Measurements from ENCODE around the gene PFDN6.

Gene PFDN6

DNA sequence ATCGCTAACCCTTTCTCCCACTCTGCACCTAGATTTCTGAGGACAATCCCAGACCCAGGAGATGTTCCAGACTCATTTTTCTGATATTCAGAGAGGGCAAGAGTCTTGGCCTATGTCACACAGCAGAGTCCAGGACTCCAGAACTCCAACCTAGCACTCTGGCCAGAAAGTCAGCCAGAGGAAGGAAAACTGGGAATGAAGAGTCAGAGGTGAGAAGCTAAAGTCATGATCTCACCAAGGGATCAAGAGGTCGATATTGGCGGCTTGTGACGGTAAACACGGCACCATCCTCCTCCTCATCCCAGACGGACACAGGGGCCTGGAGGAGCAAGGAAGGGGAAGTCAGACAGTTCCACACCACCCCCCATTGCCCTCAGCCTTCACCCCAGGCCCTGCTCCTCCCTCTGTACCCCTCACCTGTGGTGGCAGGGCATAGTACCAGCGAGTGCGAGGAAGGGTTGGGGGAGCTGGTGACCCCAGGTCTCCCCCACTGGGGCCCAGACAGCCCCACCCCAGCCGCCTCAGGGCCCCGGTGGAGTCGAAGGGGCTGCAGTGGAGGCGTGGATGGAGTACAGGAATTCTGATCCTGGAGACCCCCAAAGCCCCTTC lies 7.5 kb downstream of the PFDN6 start:
- no peak for DNase-seq

DNA sequence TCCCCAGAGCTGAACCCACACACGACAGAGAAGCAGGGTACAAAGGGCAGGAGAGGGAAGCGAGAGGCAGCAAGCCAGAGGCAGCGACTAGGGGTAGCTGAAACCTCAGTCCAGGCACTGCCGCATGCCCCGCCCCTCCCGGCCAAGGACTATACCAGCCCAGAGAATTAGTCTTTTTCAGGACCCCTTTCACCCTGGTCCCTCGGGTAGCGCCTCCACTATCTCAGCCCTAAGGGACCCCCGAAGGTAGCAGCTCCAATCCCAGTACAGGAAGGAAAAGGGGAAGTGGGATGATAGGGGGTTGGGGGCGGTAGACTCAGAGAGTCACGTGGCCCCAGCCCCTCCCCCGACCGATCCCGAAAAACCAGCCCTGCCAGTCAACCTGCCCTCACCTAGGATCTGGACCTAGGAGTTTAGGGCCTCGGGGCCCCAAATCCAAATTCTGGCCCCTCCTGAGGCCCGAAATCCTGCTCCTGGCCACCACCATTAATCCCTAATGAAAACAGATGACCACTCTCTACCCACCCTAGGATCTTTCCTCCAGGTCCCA lies 8.1 kb downstream of the PFDN6 start:
- DNase-seq, result no peak

DNA sequence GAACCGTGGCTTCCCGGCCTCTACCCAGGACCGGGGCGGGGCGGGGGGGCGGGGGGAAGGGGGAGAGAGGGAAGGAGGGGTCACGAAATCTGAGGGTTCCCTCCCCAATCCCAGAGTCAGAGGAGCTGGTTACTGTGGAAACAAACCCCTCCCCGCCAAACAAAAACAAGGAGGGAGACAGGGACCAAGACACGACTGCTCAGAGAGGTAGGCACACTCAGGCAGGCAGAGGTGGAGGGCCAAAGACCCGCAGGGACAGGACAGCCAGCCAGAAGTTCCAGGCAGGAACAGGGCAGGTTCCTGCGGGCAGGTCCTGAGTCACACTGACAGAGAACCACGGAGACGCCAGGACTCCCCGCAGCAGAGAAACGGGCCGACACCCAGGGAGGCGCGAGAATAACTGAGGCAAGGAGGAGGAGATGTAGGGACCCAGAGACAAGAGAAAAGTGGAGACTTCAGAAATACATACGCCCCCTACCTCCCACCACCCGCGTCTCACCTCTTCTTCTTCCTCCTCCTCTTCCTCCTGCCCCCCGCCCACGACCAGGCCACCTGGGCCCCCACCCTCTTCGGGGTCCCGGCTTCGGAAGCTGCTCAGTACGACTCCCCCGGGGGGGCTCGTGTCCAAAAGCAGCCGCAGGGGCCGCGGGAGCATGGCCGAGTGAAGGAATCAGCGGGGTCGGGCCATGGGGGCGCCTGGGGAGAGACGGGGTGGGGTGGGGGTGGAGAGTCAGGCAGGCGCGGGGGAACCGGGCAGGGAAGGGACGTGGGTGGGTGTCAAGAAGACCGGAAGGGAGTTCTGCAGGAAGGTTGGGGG lies 8.8 kb downstream of the PFDN6 start:
- no peak for DNase-seq

DNA sequence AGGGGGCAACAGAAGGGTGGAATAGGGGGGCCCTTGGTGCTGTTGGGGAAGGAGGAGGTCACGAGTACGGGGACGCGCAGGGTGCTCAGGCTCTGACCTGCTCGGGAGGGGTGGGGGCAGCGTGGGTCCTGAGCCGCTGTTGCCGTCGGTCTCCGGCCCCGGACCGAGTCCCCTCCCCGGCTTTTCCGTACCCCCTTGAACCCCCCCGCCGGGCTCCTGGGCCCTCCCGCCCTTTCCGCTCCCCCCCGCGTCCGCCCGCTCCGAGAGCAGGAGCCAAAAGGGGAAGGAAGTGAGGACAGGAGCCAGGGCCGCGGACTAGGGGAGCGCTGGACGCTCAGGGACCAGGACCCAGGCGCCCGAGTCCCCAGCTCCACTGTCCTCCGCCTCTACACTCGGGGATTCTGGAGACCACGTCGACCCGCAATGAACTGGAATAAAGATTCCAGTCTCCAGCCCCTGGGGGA lies 9.4 kb downstream of the PFDN6 start, which contains the start of gene RGL2:
Gene RGL2, minus strand, starts transcription at position 170 of the 464 bp plus-strand sequence. CDS start 332 bp downstream, outside the sequence.
- no peak for DNase-seq

DNA sequence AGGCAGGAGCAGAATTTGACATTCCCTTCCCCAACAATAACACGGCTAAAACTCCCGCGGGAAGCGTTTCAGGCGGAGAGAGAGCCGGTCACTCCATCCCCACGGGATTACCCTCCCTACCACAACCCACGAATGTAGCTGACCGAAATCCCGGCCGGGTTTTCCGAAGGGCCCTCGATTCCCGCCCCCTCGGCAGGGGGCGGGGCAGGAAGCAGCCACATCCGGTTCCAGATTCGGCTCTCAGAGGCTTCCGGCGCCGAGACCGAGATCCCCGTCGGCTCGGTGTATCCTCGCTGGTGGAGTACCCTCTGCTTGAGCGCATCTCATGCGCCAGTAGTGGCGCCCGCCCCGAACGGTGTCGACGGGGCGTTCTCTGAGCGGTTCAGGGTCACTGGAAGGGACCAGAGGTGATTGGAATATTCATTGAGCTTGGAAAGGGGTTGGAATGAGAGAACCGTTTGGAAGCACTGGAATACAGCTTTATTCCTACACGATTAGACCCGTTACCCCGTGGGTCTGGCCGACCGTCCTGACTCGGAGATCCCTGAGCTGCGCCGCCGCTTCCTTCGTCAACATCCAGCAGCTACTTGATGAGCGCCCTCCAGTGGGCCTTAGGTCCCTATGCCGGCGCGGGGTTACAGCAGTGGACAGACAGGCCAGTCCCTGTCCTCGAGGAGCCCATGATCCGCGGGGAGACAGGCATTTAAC lies 10.0 kb downstream of the PFDN6 start:
- DNase-seq, result peak; percentile 81 to 86

DNA sequence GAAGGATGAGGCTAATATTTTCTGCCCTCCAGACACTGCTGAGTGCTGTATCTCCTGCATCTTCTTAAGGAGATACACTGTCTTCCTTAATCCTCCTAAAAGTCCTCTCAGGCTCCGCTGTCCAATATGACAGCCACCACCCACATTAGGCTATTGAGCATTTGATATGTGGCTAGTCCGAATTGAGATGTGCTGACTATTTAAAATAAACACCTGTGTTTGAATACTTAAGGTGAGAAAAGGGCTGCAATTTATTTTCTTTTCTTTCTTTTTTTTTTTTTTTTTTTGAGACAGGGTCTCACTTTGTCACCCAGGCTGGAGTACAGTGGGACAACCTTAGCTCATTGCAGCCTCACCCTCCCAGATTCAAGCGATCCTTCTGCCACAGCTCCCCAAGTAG lies 12.5 kb downstream of the PFDN6 start:
- DNase-seq, result no peak

DNA sequence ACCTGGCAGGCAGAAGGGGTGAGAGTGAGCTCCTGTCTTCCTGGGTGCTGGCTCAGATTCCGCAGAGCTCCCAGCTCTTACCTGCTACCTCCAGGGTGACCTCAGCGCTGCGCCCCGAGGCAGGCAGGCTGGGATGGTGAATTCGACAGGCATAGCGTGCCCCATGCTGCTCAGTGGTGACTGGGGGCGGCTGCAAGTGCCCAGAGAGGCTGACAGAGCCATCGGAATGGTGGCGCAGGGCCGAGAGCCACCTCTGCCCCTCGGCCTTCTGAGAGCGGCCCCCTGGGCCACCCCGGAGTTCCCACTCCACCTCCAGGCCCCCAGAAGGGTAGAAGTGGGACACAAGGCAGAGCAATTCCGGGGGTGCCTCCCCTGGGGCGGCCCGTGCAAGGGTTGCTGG lies 14.8 kb downstream of the PFDN6 start:
- no peak for DNase-seq

DNA sequence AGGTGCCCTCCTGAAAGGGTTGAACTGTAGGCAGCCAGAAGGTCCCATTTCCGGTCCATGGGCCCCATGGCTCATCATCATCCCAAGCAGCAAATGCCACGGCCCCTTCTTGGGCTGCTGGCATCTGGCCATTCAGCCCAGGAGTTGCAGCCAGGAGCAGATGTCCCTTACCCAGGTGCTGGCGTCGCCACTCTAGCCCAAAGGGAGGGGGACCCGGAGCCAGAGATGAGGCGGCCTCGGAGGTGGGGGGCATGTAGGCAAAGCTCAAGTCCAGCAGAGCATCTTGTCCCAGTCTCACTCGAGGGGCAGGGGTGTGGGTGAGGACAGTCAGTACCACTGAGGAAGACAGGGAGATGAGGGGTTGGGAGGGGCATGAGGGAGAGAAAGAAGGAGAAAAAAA lies 15.7 kb downstream of the PFDN6 start:
- no peak for DNase-seq

DNA sequence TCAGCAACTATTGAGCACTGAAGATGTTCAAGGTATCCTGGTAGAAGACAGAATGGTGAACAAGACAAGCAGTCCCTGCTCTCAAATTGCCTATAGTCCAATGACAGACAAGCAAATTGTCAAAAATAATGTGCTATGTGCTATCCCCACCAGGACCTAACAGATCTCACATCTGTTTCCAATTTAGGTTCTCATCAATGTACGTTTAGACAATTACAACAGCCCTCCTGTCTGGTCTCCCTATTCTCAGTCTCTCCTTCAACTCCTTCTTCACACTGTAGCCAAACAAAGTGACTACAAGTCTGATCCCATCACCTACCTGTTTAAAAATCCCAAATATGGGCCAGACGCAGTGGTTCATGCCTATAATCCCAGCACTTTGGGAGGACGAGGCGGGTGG lies 17.0 kb downstream of the PFDN6 start:
- no peak for DNase-seq

DNA sequence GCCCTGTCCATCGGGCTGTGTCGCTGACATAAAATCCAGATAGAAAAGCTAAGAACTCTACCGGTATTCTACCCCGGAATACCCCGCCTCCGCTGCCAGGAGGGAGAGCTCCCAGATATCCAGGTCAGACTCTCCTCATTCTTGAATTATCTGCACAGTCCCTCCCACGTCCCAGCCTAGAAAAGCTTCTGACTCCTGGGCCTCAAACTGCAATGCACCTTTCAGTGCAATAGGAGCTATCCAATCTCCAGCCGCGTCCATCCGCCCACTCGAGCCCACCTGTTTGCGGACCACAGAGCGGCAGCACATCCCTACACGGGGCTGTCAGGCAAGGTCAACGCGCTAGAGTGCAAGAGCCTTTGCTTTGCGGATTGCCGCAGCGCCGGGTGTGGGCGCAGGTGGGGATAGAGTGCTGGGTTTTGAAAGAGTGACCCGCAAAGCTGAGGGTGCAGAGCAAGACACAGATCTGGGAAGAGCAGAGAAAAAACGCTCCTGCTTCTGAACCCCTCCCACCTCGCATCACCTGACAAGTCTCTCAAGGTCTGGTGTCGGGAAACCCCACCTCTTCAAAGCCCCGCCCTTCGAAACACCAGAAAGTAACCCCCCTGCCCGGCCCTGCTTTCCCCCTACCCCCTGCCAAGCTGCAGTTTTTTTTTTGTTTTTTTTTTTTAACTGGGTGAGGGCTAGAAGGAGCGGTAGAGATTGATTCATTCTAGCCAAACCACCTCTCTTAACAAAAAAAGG lies 23.1 kb downstream of the PFDN6 start:
- peak; percentile 61 to 74 for DNase-seq

DNA sequence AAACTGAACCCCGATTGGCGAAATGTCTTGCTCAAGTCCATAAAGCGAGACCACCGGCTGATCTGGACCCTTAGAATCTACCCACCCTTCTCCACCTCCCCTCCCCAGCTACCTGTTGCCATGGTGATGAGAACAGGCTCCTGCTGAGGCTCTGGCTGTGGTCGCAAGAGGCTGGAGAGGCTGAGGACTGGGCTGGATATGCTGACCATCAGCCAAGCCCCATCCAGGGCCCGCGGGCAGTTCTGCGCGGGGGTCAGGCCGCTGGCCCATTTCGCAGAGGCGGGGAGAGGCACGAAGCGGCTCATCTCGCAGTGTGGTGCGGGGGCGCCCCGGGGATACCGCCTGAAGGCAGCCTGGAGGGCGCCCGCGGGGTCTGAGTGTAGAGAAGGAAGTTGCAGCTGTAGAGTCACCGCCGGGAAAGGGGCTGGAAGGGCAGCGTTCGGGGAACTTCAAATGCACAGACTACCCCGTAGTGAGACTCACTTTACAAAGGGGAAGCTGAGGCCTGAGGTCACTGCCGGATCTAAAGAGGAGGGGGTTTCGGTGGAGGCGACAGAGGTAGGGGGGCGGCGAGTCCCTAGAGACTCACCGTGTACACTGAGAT lies 23.8 kb downstream of the PFDN6 start:
- no peak for DNase-seq

DNA sequence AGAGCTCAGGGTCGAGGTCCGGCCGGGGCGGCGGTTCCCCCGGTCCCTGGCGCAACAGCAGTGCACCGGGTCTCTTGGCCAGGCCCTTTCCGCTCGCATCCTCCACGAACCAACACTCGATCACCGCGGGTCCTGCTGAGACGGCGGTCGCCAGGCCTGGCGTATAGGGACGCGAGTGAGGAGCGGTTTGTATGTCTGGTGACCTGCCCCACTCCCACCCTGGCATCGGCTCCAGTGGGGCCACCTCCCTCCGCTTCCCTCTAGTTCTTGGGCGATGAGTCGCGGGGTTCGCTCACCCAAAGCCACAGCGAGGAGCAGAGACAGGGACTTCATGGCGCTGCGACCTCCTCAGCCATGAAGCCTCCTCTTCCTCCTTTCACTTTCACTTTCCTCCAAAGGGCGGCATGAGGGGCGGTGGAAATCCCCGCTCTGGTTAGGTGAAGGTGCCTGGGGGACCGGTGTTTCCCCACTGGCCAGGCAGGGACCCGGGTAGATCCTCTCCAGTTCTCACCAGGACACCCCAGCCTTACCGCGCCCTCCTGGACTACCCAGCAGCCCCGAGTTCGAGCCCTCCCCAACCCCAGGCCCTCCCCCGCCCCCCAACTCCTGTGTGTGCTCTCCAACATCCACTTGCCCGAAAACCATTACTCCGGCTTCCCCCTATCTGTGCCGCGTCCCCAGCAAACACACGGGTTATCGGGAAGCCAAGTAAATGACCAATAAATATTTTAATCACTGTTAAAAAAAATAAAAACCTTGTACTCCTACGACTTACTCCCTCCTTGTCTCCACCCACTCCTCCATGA lies 24.5 kb downstream of the PFDN6 start, which contains the start of gene TAPBP:
Gene TAPBP, minus strand, starts transcription at position 370 of the 806 bp plus-strand sequence. Its CDS starts 37 bp downstream, at position 333.
- peak in 1 of 2 experiments; percentile 16 for DNase-seq

DNA sequence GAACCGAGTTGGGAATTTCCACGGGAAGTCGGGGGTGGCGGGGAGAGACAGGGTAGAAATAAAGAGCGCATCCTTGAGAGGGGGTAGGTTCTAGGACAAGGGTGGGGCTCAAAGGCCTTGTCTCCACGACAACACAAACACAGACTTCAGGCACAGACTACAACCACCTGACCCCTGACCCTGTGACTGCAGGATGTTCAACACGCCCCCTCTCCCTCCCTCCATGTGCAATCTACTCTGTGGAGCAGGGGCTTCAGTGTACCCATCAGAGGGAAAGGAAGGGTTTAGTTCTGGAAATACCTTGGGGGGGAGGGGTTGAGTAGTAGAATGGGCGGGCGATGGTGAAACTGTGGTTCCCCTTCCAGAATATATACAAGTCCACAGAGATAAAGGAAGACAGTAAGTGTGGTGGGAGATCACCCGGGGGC lies 25.1 kb downstream of the PFDN6 start:
- DNase-seq, result peak in 1 of 2 experiments; percentile 43

DNA sequence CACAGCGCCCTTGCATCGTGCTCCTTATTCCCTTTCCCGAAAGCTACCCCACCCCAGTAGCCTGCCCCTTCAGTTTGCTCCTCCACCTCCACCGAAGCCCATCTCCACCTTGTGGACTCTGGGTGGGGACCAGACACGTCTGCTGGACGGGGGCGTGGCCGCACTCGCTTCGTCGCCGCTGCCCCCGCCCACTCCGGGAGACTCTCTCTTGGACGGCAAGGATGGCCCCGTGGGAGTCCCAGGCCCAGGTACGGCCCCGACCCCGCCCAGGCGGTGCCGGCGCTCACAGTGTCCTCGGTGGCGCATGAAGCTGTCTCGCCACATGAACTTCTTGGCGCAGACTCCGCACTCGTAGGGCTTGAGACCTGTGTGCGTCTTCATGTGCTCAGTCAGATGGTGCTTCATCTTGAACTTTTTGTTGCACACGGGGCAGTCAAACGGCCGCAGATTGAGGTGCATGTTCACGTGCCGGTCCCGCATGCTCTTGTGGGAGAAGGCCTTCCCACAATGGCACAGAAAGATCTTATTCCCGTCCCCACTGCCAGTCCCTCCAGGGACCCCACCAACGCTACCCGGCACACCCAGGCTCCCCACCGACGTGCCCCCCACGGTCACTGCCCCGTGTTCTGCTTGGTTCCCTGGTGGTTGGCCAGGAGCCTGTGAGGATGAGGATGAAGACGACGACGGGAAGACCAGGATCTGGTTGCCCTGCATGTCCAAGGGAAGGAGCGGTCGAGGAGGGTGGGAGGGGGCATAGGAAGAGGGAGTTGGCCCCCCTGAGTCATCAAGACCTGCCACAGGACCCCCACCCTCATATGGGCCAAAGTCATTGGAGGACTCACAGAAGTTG lies 25.8 kb downstream of the PFDN6 start:
- DNase-seq, result peak in 1 of 2 experiments; percentile 16

DNA sequence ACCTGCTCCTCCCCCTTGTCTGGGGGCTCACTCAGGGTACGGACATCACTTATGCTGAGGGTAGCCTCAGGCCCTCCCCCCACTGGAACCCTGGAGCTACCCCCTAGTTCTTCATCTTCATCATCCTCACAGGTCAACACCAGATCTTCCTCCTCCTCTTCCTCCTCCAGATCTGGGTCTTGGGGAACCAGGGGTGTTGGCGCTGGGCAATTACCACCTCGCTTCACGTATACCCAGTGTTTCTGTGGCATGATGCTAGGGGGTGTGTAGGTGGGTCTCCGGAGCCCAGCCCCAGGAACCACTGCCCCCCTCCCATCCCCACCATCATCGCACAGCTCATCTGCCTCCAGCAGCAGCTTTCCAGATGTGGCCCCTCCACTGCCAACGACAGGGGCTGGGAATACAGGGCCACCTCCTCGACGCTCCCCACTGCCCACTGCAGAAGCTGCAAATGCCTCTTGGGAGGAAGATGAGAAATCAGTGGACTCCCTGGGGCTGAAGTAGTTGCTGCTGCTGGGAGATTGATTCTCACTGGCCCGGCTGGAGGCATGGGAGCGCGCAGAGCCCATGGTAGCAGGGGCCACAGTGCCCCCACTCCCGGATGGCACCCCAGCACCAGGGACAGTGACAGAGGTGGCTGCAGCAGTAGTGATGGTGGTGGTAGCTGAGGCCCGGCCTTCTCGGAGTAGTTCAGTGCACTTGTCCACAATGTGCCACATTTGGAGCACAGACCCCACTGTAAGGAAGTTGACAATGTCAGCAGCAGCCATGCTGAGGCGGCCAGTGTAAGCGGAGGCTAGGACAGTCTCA lies 26.6 kb downstream of the PFDN6 start:
- no peak for DNase-seq

DNA sequence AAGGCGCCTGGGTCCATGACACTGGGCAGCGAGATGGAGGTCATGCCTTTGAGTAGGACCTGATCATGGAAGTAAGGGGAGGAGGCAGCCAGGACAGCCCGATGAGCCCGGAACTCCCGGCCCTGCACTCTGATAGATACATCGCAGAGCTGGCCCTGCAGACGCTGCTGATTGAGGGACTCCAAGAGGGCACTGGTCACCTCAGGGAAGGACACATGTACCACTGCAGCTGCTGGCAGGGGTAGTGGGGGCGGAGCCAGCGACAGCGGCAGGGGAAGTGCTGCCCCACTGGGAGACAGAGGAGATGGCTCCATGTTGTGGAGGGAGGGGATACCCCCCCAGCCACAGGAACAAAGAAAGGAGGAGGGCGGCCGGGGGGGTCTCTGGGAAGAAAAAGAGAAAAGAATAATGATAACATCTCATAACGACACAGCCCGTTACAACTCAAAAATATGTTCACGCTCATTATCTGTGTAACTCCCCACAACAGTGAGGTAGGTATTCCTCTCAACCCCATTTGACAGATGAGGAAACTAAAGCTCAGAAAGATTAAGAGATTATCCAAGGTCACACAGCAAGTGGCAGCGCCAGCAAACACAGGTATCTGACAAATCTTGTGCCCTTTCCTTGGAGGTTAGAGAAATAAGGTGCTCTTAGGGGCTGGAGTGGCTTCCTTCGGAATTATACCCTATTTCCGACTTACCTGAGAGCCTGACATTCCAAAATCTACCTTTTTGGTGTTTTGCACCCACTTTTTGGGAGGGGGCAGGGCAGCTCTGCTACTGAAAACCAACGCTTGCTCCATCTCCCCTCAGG lies 27.4 kb downstream of the PFDN6 start:
- DNase-seq, result no peak

DNA sequence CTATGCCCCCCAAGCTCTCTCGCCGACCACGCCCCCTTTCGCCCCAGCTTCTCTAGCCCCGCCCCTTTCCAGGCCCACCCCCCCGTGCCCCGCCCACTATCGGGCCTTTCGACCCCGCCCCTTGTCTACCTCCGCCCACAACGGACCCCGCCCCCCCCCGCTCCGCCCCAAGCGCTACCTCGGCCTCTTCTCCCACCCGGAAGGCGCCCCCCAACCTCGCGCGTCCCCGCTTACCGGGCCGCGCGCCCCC lies 27.9 kb downstream of the PFDN6 start:
- DNase-seq, result no peak

DNA sequence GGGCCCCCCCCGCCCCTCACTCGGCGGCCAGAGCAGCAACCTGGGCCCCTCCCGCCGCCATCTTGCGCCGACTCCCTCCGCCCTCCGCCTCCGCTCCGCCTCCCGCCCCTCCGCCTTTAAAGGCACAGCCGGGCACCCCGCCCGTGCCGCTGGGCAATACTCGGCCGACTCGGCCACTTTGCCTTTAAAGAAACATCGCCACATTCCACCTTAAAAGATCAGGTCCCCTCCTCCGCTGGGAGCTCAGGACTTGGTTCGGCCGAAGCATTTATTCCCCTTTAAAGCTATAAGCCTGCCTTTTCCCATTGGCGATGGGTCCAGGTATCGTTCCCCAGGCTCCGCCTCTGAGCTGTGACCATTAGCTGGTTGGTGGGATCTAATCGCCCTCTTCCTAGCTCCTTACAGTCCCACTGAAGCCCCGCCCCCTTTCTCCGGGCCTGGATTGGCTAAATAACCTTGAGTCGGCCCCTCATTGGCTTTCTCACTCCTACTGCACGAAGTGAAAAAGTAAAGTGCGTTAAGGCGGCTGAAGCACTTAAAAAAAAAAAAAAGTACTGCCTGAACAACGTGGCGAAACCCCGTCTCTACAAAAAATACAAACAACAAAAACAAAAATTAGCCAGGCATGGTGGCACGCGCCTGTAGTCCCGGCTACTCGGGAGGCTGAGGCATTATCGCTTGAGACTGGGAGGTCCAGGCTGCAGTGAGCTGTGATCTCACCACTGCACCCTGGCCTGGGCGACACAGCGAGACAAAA lies 28.4 kb downstream of the PFDN6 start, which contains the start of gene ZBTB22:
Gene ZBTB22, minus strand, starts transcription at position 76 of the 757 bp plus-strand sequence. CDS start 828 bp downstream, outside the sequence.
- DNase-seq, result peak; percentile 96

Measured in NCI-H187 (cell line).